Thoracic aorta (tissue), 2 donors: ENCODE results near the gene CLEC1B. TPM values are rescaled to one million over a fixed set of nuclear protein-coding genes. Genes with fewer than 3 reads are reported as not detected.

Experiments
- ATAC-seq: fragments of 150-250 bp; one replicate; pipeline ENCODE4 v1.8.0; 2017; ENCODE audit warnings: low read depth; ENCODE audit not compliant: insufficient number of reproducible peaks, low FRiP score
- DNase-seq: peaks from one replicate; pipeline ENCODE4 v3.0.0-alpha.2; 2020; ENCODE audit warnings: low spot score
- H3K27ac ChIP-seq, 2 donors: fragments of 200-600 bp; sonication (generic); 1 replicate in 1 of 2; 2 replicates in 1 of 2; pipeline ENCODE4 v1.5.1; 2016; ENCODE audit warnings: mild to moderate bottlenecking in 2 of 2, moderate library complexity in 2 of 2
- H3K27me3 ChIP-seq: fragments of 200-600 bp; sonication (generic); replicated peaks from 2 replicates; pipeline ENCODE4 v1.6.0; 2016; ENCODE audit warnings: mild to moderate bottlenecking; ENCODE audit not compliant: insufficient read depth
- H3K36me3 ChIP-seq: fragments of 200-600 bp; sonication (generic); one replicate; pipeline ENCODE4 v1.5.1; 2016
- H3K4me1 ChIP-seq, 2 donors: fragments of 200-600 bp; sonication (generic); 1 replicate in 1 of 2; 2 replicates in 1 of 2; pipeline versions ENCODE4 v1.5.1 to v1.6.0; 2016; ENCODE audit warnings: low read depth in 2 of 2, mild to moderate bottlenecking in 1 of 2; ENCODE audit not compliant: control insufficient read depth in 1 of 2
- H3K4me3 ChIP-seq: fragments of 200-600 bp; sonication (generic); 2 replicates; pipeline ENCODE4 v1.5.1; 2016; ENCODE audit warnings: mild to moderate bottlenecking
- H3K9me3 ChIP-seq: fragments of 200-600 bp; sonication (generic); 2 replicates; pipeline ENCODE4 v1.5.1; 2016
- total RNA-seq, 2 donors: library from RNA; depleted of rRNA; stranded (reverse); fragments of >200 nt; gene quantifications; one replicate each; pipeline versions ENCODE4 v1.1.0 to v1.2.3, GENCODE V29; 2016
- TF ChIP-seq, protein P1 (sequence below): fragments of 200-600 bp; sonication (generic); IDR thresholded peaks from one replicate; pipeline ENCODE4 v1.5.1; 2019; ENCODE audit warnings: antibody characterized with exemption

Gene CLEC1B
- not detected for total RNA-seq

DNA sequence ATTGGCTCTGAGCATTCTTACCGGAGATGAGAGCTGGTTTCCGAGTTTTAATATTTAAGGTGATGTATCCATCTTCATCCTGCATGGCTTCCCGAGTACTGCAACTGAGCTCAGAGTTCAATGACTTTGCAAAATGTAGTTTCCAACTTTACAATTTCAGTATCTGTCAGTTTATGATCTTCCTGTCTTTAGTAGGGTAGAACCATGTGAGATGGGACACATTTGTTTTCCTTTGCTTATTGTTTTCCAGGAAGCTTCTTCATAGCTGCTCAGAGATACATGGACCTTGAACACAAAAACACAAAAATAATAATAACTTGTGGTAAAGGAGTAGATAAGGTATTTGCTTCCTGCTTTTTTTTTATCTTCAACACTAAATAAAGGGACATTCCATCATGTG, at the start of gene CLEC1B:
CLEC1B (minus strand) TSS at position 106 of the 400 bp plus-strand sequence; CDS start at position 85, 21 bp downstream.
- no peaks in the 10 kb centered on the region for H3K4me1 ChIP-seq
- no peaks in the 10 kb centered on the region for H3K9me3 ChIP-seq
- no peak for DNase-seq
- no peak within 1 kb of the TSS for H3K27ac ChIP-seq
- no peak for ATAC-seq
- H3K27me3 ChIP-seq = no peaks in the 10 kb centered on the region
- H3K4me3 ChIP-seq = no peak within 1 kb of the TSS
- no peaks in the 10 kb centered on the region for H3K36me3 ChIP-seq
- TF ChIP-seq, protein P1, sequence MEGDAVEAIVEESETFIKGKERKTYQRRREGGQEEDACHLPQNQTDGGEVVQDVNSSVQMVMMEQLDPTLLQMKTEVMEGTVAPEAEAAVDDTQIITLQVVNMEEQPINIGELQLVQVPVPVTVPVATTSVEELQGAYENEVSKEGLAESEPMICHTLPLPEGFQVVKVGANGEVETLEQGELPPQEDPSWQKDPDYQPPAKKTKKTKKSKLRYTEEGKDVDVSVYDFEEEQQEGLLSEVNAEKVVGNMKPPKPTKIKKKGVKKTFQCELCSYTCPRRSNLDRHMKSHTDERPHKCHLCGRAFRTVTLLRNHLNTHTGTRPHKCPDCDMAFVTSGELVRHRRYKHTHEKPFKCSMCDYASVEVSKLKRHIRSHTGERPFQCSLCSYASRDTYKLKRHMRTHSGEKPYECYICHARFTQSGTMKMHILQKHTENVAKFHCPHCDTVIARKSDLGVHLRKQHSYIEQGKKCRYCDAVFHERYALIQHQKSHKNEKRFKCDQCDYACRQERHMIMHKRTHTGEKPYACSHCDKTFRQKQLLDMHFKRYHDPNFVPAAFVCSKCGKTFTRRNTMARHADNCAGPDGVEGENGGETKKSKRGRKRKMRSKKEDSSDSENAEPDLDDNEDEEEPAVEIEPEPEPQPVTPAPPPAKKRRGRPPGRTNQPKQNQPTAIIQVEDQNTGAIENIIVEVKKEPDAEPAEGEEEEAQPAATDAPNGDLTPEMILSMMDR = no peak

DNA sequence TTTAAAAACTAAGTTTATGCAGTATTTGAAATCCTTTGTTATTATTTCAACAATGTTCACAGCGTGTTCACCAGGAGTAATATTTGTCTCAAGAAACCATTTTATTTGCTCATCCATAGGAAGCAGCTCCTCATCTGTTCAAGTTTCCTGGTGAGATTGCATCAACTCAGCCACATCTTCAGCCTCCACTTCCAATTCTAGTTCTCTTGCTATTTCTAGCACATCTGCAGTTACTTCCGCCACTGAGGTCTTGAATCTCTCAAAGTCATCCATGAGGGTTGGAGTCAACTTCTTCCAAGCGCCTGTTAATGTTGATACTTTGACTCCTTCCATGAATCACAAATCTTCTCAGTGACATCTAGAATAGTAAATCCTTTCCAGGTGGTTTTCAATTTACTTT, 49.6 kb upstream of the CLEC1B start:
- TF ChIP-seq, protein P1 = no peak
- ATAC-seq = no peak

DNA sequence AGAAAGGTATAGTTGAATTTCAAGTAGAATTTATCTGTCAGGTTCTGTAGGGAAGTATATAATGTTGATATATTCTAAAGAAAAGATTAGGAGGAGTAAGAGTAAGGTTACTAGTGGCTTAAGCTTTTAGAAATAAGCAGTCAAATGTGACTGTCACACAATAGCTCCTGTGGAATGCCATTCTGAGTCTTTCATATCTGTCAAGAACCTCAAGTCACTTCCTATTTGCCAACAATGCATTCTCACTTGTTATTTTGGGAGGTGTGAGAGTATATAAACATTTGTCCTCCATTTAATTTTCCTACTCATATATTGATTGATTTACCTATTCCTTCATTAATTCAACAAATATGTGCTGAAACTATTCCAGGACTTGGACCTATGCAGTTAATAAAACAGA, 43.2 kb upstream of the CLEC1B start:
- no peaks in the 10 kb centered on the region for H3K4me1 ChIP-seq
- no peaks in the 10 kb centered on the region for H3K36me3 ChIP-seq
- H3K9me3 ChIP-seq = no peaks in the 10 kb centered on the region
- no peak for ATAC-seq
- TF ChIP-seq, protein P1 = no peak
- H3K4me3 ChIP-seq = no peak overlapping the region
- no peaks in the 10 kb centered on the region for H3K27me3 ChIP-seq
- no peak overlapping the region for H3K27ac ChIP-seq
- DNase-seq = no peak

More for the DNA sequence above, 49.6 kb upstream of the CLEC1B start:
- Histone ChIP-seq H3K27me3 (no peaks in the 10 kb centered on the region), H3K36me3 (no peaks in the 10 kb centered on the region), H3K9me3 (no peaks in the 10 kb centered on the region), H3K4me1 (no peaks in the 10 kb centered on the region), H3K4me3 (no peak overlapping the region), H3K27ac (no peak overlapping the region)
- DNase-seq = no peak

DNA sequence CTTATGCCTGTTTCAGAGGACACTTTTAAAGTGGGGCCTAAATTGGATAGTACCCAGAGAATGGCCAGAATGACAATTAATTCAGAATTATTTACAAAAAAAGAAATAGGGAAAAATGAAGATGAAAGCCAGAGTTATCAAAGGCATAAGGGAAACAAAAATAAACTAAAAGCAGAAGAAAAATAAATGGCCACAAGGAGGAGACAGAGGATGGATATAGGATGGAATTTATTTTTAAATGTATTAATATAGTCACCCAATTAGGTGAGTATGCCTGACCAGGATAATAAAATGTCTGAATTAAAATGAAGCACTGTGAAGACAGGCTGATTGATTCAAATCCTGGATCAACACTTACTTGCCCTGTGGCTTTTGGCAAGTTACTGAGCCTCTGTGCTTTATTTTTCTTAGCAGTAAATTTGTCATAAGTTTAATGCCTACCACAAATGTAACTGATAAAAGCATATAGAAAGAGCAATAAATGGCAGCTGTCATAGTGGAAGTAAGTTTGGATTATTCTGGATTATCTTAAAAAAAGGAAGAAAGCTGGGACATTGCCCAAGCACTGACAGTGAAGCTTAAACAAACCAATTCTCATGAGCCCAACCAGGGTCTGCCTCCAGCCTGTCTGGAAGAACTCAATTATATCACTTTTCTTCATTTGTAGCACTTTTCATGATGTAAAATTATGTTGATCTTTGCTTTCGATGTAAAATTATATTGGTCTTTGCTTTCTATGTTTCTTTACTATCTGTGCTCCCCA, 35.0 kb upstream of the CLEC1B start:
- ATAC-seq = no peak
- no peaks in the 10 kb centered on the region for H3K36me3 ChIP-seq
- no peak overlapping the region for H3K4me3 ChIP-seq
- TF ChIP-seq, protein P1 = peak; percentile 13
- no peaks in the 10 kb centered on the region for H3K4me1 ChIP-seq
- no peak for DNase-seq
- no peak overlapping the region for H3K27ac ChIP-seq
- no peaks in the 10 kb centered on the region for H3K27me3 ChIP-seq
- no peaks in the 10 kb centered on the region for H3K9me3 ChIP-seq

DNA sequence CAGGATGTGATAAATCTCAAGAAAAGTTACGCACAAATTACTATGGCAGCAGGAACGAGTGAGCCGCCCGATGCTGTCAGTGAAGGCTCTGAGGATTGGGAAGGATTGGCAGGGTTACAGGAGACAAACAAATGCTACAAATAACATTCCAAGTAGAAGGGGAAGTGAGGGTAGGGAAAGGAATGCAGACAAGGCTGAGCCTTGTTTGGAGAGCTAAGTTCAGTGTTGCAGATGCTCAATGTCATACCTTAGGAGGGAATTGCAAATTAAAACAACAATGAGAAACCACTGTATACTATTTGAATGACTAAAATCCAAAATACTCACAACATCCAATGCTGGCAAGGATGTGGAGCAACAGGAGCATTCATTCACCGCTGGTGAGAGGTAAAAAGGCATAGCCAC, 32.9 kb upstream of the CLEC1B start:
- TF ChIP-seq, protein P1 = no peak
- H3K9me3 ChIP-seq = no peaks in the 10 kb centered on the region
- H3K4me1 ChIP-seq = no peaks in the 10 kb centered on the region
- H3K27ac ChIP-seq = no peak overlapping the region
- ATAC-seq = no peak
- H3K27me3 ChIP-seq = no peaks in the 10 kb centered on the region
- H3K4me3 ChIP-seq = no peak overlapping the region
- no peaks in the 10 kb centered on the region for H3K36me3 ChIP-seq
- DNase-seq = no peak
